SU-DHL-6 (cell line): ENCODE measurements around the gene PCSK9.

ENCODE experiments used
- CTCF ChIP-seq: fragments of 200-600 bp; sonication (generic); IDR thresholded peaks from one replicate; pipeline ENCODE4 v1.5.1; 2017; ENCODE audit warnings: antibody characterized with exemption, mild to moderate bottlenecking, low read length, moderate library complexity; ENCODE audit not compliant: insufficient read depth, poor library complexity, severe bottlenecking
- EZH2phosphoT487 ChIP-seq: fragments of 200-600 bp; sonication (generic), shearing (Covaris generic); conservative IDR thresholded peaks from 2 replicates; pipeline ENCODE4 v1.6.1; 2018; ENCODE audit warnings: mild to moderate bottlenecking, antibody characterized with exemption, low read length, moderate library complexity, mixed read lengths

GRCh38 chr1:55002686-55003085, 36.7 kb upstream of the PCSK9 start:
- TF ChIP-seq CTCF (no peak), EZH2phosphoT487 (no peak)
